Measurements from ENCODE around the gene FMN1.
"Not testable (repeated sequence)": the region's sequence is repeated elsewhere in the genome, so short reads cannot be mapped to it uniquely, and the experiment has no call there.

The FMN1 gene

GRCh38 chr15:32855942-32856341, 338.6 kb downstream of the FMN1 start:
- H3K36me3 ChIP-seq (replicated peaks), result no peaks in the 10 kb centered on the region
- H3K4me3 ChIP-seq, result no peak overlapping the region
- in situ Hi-C loops (cut with MboI; ENCODE audit: low sequenced_read_pairs), result no loop called here
- H3K9me3 ChIP-seq, result no peaks in the 10 kb centered on the region
- no peak for DNase-seq (ENCODE audit: low spot score in 2 of 2)
- H3K27me3 ChIP-seq (ENCODE audit: low read depth), result no peaks in the 10 kb centered on the region
- no peaks in the 10 kb centered on the region for H3K4me1 ChIP-seq

GRCh38 chr15:32853592-32853991, 340.9 kb downstream of the FMN1 start:
- no peaks in the 10 kb centered on the region for H3K27me3 ChIP-seq (ENCODE audit: low read depth)

GRCh38 chr15:32852771-32853170, 341.7 kb downstream of the FMN1 start:
- H3K36me3 ChIP-seq (replicated peaks), result no peaks in the 10 kb centered on the region
- H3K9me3 ChIP-seq, result no peaks in the 10 kb centered on the region
- H3K4me1 ChIP-seq, result no peaks in the 10 kb centered on the region
- in situ Hi-C loops (cut with MboI; ENCODE audit: low sequenced_read_pairs), result no loop called here
- no peak for DNase-seq (ENCODE audit: low spot score in 2 of 2)
- no peak overlapping the region for H3K4me3 ChIP-seq
- H3K27me3 ChIP-seq (ENCODE audit: low read depth), result no peaks in the 10 kb centered on the region

More at GRCh38 chr15:32853592-32853991, 340.9 kb downstream of the FMN1 start:
- Histone ChIP-seq H3K4me1 (no peaks in the 10 kb centered on the region), H3K4me3 (no peak overlapping the region), H3K9me3 (no peaks in the 10 kb centered on the region), H3K36me3 (replicated peaks) (no peaks in the 10 kb centered on the region)
- DNase-seq (ENCODE audit: low spot score in 2 of 2), result no peak
- in situ Hi-C loops (cut with MboI; ENCODE audit: low sequenced_read_pairs), result no loop called here

- no peaks in the 10 kb centered on the region for H3K27me3 ChIP-seq (ENCODE audit: low read depth)
- in situ Hi-C loops (cut with MboI; ENCODE audit: low sequenced_read_pairs), result no loop called here
- no peaks in the 10 kb centered on the region for H3K36me3 ChIP-seq (replicated peaks)
- H3K9me3 ChIP-seq, result no peaks in the 10 kb centered on the region
- no peak overlapping the region for H3K4me3 ChIP-seq
- no peaks in the 10 kb centered on the region for H3K4me1 ChIP-seq
- no peak for DNase-seq (ENCODE audit: low spot score in 2 of 2)
Measured at GRCh38 chr15:32852017-32852416, 342.5 kb downstream of the FMN1 start.

GRCh38 chr15:32851572-32851971, 342.9 kb downstream of the FMN1 start:
- H3K9me3 ChIP-seq, result no peaks in the 10 kb centered on the region
- no peak for DNase-seq (ENCODE audit: low spot score in 2 of 2)
- no peaks in the 10 kb centered on the region for H3K4me1 ChIP-seq
- no peaks in the 10 kb centered on the region for H3K36me3 ChIP-seq (replicated peaks)
- in situ Hi-C loops (cut with MboI; ENCODE audit: low sequenced_read_pairs), result no loop called here
- H3K27me3 ChIP-seq (ENCODE audit: low read depth), result no peaks in the 10 kb centered on the region
- H3K4me3 ChIP-seq, result no peak overlapping the region

- H3K4me3 ChIP-seq, result no peak overlapping the region
- in situ Hi-C loops (cut with MboI; ENCODE audit: low sequenced_read_pairs), result no loop called here
- no peaks in the 10 kb centered on the region for H3K36me3 ChIP-seq (replicated peaks)
- DNase-seq (ENCODE audit: low spot score in 2 of 2), result peak in 1 of 2 experiments; percentile 4
- H3K4me1 ChIP-seq, result no peaks in the 10 kb centered on the region
- no peaks in the 10 kb centered on the region for H3K9me3 ChIP-seq
- no peaks in the 10 kb centered on the region for H3K27me3 ChIP-seq (ENCODE audit: low read depth)
Measured at GRCh38 chr15:32849769-32850668, 344.5 kb downstream of the FMN1 start.

GRCh38 chr15:32846671-32847070, 347.8 kb downstream of the FMN1 start:
- H3K4me1 ChIP-seq; DNase-seq (ENCODE audit: low spot score in 2 of 2); in situ Hi-C loops (cut with MboI; ENCODE audit: low sequenced_read_pairs); H3K9me3 ChIP-seq; H3K27me3 ChIP-seq (ENCODE audit: low read depth); H3K36me3 ChIP-seq (replicated peaks); H3K4me3 ChIP-seq: not testable (repeated sequence)

GRCh38 chr15:32844118-32844711, 350.3 kb downstream of the FMN1 start:
- no peak overlapping the region for H3K4me3 ChIP-seq
- DNase-seq (ENCODE audit: low spot score in 2 of 2), result peak in 1 of 2 experiments; percentile 41
- no peaks in the 10 kb centered on the region for H3K9me3 ChIP-seq
- H3K4me1 ChIP-seq, result no peaks in the 10 kb centered on the region
- H3K36me3 ChIP-seq (replicated peaks), result no peaks in the 10 kb centered on the region
- H3K27me3 ChIP-seq (ENCODE audit: low read depth), result peaks cover 5% of the 10 kb centered on the region
- in situ Hi-C loops (cut with MboI; ENCODE audit: low sequenced_read_pairs), result no loop called here

GRCh38 chr15:32843219-32843815, 351.2 kb downstream of the FMN1 start:
- no peaks in the 10 kb centered on the region for H3K4me1 ChIP-seq
- DNase-seq (ENCODE audit: low spot score in 2 of 2), result no peak
- peaks cover 5% of the 10 kb centered on the region for H3K27me3 ChIP-seq (ENCODE audit: low read depth)
- H3K36me3 ChIP-seq (replicated peaks), result no peaks in the 10 kb centered on the region
- in situ Hi-C loops (cut with MboI; ENCODE audit: low sequenced_read_pairs), result no loop called here
- H3K9me3 ChIP-seq, result no peaks in the 10 kb centered on the region
- no peak overlapping the region for H3K4me3 ChIP-seq

GRCh38 chr15:32842081-32842480, 352.4 kb downstream of the FMN1 start:
- Histone ChIP-seq H3K4me3 (no peak overlapping the region), H3K36me3 (replicated peaks) (no peaks in the 10 kb centered on the region), H3K4me1 (no peaks in the 10 kb centered on the region), H3K9me3 (no peaks in the 10 kb centered on the region), H3K27me3 (ENCODE audit: low read depth) (peaks cover 5% of the 10 kb centered on the region)
- in situ Hi-C loops (cut with MboI; ENCODE audit: low sequenced_read_pairs), result no loop called here
- no peak for DNase-seq (ENCODE audit: low spot score in 2 of 2)

- DNase-seq (ENCODE audit: low spot score in 2 of 2), result no peak
- H3K4me3 ChIP-seq, result no peak overlapping the region
Measured at GRCh38 chr15:32840507-32841245, 353.8 kb downstream of the FMN1 start.

GRCh38 chr15:32838820-32839219, 355.7 kb downstream of the FMN1 start:
- H3K9me3 ChIP-seq, result no peaks in the 10 kb centered on the region
- H3K27me3 ChIP-seq (ENCODE audit: low read depth), result peaks cover 8% of the 10 kb centered on the region
- no peak overlapping the region for H3K4me3 ChIP-seq
- in situ Hi-C loops (cut with MboI; ENCODE audit: low sequenced_read_pairs), result no loop called here
- H3K36me3 ChIP-seq (replicated peaks), result no peaks in the 10 kb centered on the region
- H3K4me1 ChIP-seq, result no peaks in the 10 kb centered on the region
- DNase-seq (ENCODE audit: low spot score in 2 of 2), result no peak

More at GRCh38 chr15:32840507-32841245, 353.8 kb downstream of the FMN1 start:
- no peaks in the 10 kb centered on the region for H3K9me3 ChIP-seq
- no peaks in the 10 kb centered on the region for H3K4me1 ChIP-seq
- H3K27me3 ChIP-seq (ENCODE audit: low read depth), result peaks cover 5% of the 10 kb centered on the region
- in situ Hi-C loops (cut with MboI; ENCODE audit: low sequenced_read_pairs), result no loop called here
- no peaks in the 10 kb centered on the region for H3K36me3 ChIP-seq (replicated peaks)

GRCh38 chr15:32838338-32838737, 356.2 kb downstream of the FMN1 start:
- H3K4me1 ChIP-seq, result no peaks in the 10 kb centered on the region
- in situ Hi-C loops (cut with MboI; ENCODE audit: low sequenced_read_pairs), result no loop called here
- no peaks in the 10 kb centered on the region for H3K36me3 ChIP-seq (replicated peaks)
- no peak for DNase-seq (ENCODE audit: low spot score in 2 of 2)
- H3K27me3 ChIP-seq (ENCODE audit: low read depth), result peaks cover 8% of the 10 kb centered on the region
- no peaks in the 10 kb centered on the region for H3K9me3 ChIP-seq
- no peak overlapping the region for H3K4me3 ChIP-seq

Measured in HAP-1 (cell line).